GM12875 (cell line): ENCODE measurements around the gene EML6.

Experiments used
- H3K4me3 ChIP-seq: one replicate; pipeline ENCODE4 v1.5.1; 2011; ENCODE audit warnings: low read depth, low read length, control low read depth
- CTCF ChIP-seq: IDR thresholded peaks from 2 replicates; pipeline ENCODE4 v1.5.1; 2011; ENCODE audit warnings: low read depth, mild to moderate bottlenecking, control low read depth, inconsistent platforms, low read length, moderate library complexity, borderline replicate concordance; ENCODE audit not compliant: insufficient read depth

Gene EML6

GRCh38 chr2:54680397-54681041 lies 42.9 kb upstream of the EML6 start:
- no peak overlapping the region for H3K4me3 ChIP-seq

GRCh38 chr2:54681416-54681815 lies 42.0 kb upstream of the EML6 start:
- no peak overlapping the region for H3K4me3 ChIP-seq
- no peak for TF ChIP-seq CTCF

More at GRCh38 chr2:54680397-54681041, 42.9 kb upstream of the EML6 start:
- no peak for TF ChIP-seq CTCF

GRCh38 chr2:54683596-54683995 lies 39.9 kb upstream of the EML6 start:
- no peak overlapping the region for H3K4me3 ChIP-seq
- TF ChIP-seq CTCF: no peak

- no peak for TF ChIP-seq CTCF
- no peak overlapping the region for H3K4me3 ChIP-seq
Observed at GRCh38 chr2:54685263-54685775, 38.1 kb upstream of the EML6 start.

GRCh38 chr2:54687595-54688152 lies 35.8 kb upstream of the EML6 start:
- H3K4me3 ChIP-seq: no peak overlapping the region
- no peak for TF ChIP-seq CTCF

GRCh38 chr2:54691445-54692135 lies 31.9 kb upstream of the EML6 start:
- TF ChIP-seq CTCF: no peak
- H3K4me3 ChIP-seq: no peak overlapping the region

- no peak for TF ChIP-seq CTCF
- no peak overlapping the region for H3K4me3 ChIP-seq
Observed at GRCh38 chr2:54692556-54692955, 30.9 kb upstream of the EML6 start.
